Activated gamma-delta T cell (primary cell): ENCODE measurements around the gene NLRP5.
A peak's percentile ranks its signal among the peaks of the same experiment; 100 is the strongest.
"Not testable (repeated sequence)": the region's sequence is repeated elsewhere in the genome, so short reads cannot be mapped to it uniquely, and the experiment has no call there.

ENCODE experiments used
- DNase-seq: peaks from one replicate; lab custom pipeline; 2025; lab: John Stamatoyannopoulos, UW
- total RNA-seq, 2 donors: gene quantifications; one replicate each; lab custom pipeline; 2026; lab: John Stamatoyannopoulos, UW

The NLRP5 gene
- total RNA-seq, result 0.04 to 0.05 reads per million in 2 donors

DNA sequence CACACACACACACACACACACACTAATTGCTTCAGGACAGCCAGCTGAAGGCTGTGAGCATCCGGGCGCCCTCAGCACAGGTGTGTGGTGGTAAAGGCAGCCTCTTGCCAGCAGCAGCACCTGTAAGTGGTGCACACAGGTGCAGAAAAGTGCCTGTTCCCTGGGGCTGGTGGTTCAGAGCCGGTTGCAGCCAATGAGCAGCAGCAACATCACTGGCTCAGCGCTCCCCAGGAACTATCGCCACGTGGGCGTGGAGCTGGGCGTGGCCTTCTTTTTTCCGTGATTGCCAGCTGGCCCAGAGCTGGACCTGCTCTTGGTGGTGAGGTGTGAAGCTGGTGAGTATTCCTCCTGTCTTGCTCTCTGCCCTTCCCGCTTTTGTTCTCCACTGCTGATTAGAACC lies at the start of gene NLRP5:
NLRP5 (plus strand) TSS at position 289 of the 400 bp plus-strand sequence.
- DNase-seq, result no peak

DNA sequence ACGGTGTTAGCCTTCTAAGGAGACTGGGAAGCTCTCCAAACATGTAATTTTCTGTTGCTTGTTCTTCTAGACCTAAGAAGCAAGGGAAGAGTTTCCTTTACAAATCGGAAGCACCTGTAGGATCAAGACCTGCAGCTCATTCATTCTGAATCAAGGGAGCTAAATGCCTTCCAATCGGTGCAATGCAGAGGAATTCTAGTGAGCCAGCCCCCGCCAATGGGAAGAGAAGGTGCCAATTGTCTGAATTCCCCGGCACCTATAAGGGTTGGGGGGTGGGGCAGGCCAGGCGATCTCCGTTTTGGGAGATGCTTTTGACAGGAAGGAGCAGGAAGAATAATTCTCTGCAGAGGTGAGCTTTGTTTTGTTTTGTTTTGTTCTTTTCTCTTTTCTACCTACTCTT lies 47.4 kb upstream of the NLRP5 start:
- no peak for DNase-seq

DNA sequence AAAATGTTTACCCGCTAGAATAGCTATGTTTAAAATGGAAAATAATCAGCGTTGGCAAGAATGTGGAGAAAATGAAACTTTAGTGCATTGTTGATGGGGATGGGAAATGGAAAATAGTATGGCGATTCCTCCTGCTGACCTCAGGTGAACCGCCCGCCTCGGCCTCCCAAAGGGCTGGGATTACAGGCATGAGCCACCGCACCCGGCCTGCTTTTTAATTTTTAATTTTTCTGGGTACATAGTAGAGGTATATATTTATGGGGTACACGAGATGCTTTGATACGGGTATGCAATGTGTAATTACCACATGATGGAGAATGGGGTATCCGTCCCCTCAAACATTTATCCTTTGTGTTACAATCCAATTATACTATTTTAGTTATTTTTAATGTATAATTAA lies 46.3 kb upstream of the NLRP5 start:
- no peak for DNase-seq

DNA sequence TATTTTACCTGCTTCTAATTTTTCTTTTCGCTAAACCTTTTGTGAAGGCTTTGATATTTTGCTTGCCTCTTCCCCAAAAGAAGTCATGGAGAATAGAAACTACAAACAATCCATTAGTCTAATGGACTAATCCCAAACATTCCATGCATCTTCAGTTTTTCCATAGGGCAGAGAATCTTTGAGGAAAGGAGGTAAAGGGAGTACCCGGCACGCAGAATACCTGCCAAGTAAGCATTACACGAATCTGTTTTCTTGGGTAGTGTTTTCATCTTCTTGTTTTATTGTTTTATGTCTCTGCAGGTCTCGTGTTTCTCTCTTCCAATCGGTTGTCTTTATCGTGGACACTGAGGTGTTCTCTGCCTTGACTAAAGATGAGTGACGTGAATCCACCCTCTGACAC lies 39.0 kb upstream of the NLRP5 start, which contains the start of gene NLRP8:
NLRP8 (plus strand) TSS at position 301 of the 400 bp plus-strand sequence.
- no peak for DNase-seq

DNA sequence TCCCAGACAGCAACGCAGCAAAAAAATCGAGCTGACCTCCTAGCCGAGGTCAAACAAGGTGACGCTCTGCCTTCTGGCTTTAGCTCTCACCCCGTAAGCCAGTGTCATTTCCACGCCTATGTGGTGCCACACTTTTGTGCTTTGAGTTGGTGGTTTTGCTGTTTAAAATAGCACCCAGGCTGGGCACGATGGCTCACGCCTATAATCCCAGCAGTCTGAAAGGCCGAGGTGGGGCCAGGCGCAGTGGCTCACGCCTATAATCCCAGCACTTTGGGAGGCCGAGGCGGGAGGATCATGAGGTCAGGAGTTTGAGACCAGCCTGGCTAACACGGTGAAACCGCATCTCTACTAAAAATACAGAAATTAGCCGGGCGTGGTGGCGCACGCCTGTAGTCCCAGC lies 36.0 kb upstream of the NLRP5 start:
- not testable (repeated sequence) for DNase-seq

DNA sequence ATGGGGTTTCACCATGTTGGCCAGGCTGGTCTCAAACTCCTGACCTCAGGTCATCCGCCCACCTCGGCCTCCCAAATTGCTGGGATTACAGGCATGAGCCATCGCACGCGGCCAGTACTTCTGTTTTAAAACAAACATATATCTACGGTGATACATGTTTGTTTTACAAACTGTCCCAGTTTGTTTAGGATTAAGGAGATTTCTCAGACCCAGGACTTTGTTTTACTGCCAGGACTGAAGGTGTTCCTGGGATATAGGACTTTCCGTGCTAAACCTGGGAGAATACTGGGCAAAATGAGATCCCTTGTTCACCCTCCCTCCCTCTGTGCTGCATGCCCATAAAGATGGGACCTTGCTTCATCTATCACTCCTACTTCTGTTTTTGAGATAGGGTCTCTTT lies 30.1 kb upstream of the NLRP5 start:
- DNase-seq, result no peak

DNA sequence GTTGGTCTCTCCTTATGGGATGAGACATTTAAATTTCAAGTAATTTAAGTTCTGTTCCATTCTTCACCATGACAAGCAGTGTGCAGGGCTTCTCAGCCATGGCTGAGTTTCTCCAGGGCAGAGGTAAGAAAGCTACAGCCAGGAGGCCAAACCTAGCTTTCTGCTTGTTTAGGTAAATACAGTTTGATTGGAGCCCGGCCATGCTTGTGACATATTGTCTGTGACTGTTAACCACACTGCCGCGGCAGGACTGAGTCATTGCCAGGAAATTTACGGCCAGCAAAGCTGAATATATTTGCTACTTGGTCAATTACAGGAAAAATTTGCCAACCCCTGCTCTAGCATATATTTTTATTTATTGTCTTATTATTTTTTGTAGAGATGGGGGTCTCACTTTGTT lies 28.2 kb upstream of the NLRP5 start:
- no peak for DNase-seq

DNA sequence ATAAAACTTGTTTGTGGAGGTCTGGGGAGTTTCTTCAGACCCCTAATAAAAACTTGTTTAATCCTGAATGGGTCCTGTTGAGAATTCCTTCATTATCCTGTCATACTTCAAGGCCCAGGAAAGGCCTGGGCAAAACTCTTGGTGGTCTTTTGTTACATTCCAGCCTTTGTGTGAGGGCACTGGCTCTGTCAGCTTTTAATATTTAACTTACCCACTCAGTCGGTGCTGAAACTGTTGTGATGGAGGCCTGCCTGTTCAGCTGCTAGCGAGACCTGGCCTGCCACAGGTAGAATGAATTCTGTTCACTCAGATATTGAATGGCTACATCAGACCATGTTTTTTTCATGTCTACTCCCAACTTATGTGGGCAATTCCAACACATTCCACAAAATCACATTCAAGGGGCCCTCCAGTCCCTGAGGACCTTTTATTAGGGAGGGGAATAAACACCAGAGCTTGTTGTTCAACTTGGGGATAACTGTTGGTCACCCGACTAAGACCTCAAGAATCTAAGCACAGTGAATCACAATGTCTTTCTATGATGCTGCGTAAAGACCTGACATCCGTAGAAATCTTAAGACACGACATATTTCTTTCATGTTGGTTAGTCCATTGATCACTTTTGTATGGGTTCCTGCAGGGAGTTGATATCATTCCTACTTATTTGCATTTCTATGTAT lies 26.4 kb upstream of the NLRP5 start:
- DNase-seq, result no peak

DNA sequence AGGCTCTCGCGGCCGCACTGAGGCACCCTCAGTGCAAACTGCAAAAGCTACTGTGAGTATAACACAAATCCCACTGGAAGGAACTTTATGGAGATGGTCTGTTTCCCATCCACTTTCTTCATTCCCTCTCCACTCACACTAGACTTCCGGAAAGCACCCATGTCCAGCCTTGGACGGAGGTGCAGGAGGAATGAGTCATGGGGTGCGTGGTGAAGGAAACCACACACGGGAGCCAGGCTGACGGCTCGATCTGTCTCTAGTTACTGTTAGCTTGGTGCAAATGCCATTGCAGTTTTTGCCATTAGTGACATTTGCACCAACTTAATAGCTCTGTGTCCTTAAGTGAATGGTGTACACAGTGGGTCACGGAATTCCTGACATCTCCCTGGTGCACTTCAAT lies 24.4 kb upstream of the NLRP5 start:
- no peak for DNase-seq

DNA sequence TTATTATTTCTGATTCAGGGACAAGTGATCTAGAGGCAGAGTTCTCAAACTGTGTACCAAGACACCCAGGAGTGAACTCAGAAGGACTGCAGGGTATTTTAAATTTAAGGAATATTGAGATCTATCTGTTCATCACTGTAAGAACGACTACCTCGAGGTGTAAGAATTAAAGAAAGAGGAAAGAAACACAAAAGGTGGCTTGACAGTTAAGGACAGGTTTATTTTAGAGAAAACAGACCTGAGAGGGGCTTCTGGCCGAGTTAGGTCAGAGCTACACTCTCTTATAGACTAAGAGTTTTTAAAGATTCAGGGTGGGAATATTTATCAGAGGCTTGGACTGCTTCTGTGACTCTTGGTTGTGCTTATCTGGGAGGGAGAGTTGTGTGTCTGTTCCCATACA lies 12.6 kb upstream of the NLRP5 start:
- no peak for DNase-seq

DNA sequence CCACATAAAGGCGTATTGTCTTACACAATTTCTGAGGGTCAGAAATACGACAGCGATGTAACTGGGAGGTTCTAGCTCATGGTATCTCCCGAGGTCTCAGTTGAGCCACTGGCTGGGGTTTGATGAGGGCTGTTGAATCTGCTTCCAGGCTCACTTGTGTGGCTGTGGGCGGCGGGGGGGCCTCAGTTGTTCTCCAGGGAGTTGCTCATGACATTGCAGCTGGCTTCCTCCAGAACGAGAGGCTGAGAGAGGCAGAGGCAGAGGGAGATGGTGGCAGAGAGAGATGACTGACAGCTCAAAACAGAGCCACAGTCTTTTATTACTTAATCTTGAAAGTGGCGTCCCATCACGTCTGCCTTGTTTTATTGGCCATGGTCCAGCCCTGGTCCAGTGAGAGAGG lies 6.2 kb upstream of the NLRP5 start:
- DNase-seq, result no peak

DNA sequence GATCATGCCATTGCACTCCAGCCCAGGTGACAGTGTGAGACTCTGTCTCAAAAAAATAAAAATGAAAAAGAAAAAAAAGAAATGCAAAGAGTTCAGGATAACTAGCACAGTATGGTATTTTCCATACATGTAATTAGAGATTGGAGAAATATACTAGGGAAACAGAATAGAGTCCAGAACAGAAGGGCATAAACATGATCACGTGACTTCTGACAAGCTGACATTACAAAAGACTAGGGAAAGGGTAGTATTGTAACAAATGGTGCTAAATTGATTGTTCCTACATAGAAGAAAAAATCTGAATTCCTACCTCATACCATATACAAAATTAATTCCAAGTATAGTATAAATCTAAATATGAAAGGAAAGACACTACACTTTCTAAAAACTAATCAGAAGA lies 1.3 kb upstream of the NLRP5 start:
- DNase-seq, result no peak

DNA sequence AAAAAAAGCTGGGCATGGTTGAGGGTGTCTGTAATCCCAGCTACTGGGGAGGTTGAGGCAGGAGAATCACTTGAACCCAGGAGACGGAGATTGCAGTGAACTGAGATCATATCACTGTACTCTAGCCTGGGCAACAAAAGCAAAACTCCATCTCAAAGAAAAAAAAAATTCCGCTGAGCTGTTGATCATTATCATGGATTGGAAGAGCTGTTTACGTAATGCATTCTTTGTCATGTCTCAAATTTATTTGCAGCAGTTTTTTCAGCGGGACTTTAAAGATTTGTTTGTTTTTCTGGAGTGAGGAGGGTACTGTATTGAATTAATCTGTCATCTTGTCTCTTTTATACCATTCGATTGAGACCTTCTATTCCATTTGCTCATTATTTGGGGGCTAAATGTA lies 4.3 kb downstream of the NLRP5 start:
- DNase-seq, result no peak

DNA sequence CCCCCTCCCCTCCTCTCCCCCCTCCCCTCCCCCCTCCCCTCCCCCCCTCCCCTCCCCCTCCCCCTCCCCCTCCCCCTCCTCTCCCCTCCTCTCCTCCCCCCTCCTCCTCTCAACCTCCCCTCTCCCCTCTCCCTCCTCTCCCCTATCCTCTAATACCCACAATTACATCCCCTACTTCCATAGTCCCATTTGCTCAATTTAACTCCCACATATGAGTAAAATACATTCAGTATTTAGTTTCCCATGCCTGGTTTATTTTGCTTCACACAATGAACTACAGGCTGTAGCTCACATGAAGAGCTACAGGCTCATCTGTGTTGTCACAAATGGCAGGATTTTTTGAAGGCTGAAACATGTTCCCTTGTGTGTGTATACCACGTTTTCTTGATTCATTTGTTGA lies 6.9 kb downstream of the NLRP5 start:
- DNase-seq, result no peak

DNA sequence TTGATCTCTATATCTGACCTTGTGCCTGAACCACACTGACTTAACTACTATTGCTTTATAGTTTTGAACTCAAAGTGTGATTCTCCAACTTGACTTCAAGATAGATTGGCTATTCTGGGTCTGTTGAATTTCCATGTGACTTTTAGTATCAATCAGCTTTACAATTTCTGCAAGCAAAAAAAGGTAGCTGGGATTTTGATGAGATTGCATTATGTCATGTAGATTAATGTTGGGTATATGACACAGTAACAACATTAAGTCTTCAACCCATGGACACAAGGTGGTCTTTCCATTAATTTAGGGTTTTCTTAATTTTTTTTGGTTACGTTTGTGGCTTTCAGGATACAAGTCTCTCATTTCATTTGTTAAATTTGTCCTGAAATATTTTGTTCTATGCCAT lies 28.2 kb downstream of the NLRP5 start:
- no peak for DNase-seq

DNA sequence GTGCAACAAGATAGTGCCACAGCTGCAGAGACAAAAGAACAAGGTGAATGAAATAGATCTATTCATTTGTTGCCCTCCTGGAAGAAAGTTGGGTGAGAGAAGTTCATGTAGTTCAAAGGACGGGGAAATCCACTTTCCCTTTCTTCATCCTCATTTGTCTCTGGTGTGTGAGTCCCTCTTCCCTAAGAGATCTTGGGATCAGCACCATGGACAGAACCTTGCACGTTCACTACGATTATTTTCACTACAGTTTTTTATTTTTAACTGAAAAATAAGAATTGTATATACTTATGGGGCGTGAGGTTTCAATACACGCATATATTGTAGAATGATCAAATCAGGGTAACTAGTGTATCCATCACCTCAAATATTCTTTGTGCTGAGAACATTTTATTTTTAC lies 29.2 kb downstream of the NLRP5 start:
- no peak for DNase-seq

DNA sequence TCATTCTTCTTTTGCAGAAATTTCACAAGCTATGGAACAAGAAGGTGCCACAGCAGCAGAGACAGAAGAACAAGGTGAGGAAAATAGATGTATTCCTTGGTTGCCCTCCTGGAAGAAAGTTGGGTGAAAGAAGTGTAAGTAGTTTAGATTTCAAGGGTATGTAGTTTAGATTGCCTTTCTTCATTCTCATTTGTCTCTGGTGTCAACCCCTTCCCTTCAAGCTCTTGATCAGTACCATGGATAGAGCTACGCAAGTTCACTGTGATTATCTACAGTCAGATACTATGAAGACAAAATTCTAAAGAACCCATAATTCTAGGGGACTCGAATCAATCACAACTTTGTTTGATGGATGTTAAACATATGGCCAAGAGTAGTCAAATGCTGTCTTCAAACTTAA lies 32.8 kb downstream of the NLRP5 start:
- not testable (repeated sequence) for DNase-seq

DNA sequence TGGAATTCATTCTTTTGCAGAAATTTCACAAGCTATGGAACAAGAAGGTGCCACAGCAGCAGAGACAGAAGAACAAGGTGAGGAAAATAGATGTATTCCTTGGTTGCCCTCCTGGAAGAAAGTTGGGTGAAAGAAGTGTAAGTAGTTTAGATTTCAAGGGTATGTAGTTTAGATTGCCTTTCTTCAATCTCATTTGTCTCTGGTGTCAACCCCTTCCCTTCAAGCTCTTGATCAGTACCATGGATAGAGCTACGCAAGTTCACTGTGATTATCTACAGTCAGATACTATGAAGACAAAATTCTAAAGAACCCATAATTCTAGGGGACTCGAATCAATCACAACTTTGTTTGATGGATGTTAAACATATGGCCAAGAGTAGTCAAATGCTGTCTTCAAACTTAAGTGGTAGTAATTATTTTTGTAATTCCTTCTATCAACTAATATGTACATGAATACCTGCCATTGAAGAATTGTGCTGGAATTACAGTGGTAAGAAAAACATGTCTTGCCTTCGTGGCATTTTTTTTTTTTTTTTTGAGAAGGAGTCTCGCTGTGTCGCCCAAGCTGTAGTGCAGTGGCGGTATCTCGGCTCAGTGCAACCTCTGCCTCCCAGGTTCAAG lies 33.9 kb downstream of the NLRP5 start:
- not testable (repeated sequence) for DNase-seq

DNA sequence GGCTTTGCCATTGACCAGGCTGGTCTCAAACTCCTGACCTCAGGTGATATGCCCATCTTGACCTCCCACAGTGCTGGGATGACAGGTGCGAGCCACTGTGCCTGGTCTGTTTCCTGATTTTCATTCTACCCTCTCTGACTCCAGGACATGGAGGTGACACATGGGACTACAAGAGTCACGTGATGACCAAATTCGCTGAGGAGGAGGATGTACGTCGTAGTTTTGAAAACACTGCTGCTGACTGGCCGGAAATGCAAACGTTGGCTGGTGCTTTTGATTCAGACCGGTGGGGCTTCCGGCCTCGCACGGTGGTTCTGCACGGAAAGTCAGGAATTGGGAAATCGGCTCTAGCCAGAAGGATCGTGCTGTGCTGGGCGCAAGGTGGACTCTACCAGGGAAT lies 40.2 kb downstream of the NLRP5 start:
- no peak for DNase-seq

DNA sequence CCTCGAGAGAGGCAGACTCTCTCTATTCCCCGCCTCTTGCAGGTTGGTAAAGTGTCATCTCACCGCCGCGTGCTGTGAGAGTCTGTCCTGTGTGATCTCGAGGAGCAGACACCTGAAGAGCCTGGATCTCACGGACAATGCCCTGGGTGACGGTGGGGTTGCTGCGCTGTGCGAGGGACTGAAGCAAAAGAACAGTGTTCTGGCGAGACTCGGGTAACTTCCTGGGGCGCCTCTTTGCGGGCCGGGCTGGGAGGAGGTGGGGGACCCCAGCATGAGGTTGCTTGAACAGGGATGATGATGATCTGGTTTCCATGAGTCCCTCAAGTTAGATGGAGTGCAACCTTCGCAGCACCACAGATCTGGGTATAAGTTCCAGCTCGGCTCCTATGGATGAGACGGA lies 67.0 kb downstream of the NLRP5 start:
- DNase-seq, result no peak

DNA sequence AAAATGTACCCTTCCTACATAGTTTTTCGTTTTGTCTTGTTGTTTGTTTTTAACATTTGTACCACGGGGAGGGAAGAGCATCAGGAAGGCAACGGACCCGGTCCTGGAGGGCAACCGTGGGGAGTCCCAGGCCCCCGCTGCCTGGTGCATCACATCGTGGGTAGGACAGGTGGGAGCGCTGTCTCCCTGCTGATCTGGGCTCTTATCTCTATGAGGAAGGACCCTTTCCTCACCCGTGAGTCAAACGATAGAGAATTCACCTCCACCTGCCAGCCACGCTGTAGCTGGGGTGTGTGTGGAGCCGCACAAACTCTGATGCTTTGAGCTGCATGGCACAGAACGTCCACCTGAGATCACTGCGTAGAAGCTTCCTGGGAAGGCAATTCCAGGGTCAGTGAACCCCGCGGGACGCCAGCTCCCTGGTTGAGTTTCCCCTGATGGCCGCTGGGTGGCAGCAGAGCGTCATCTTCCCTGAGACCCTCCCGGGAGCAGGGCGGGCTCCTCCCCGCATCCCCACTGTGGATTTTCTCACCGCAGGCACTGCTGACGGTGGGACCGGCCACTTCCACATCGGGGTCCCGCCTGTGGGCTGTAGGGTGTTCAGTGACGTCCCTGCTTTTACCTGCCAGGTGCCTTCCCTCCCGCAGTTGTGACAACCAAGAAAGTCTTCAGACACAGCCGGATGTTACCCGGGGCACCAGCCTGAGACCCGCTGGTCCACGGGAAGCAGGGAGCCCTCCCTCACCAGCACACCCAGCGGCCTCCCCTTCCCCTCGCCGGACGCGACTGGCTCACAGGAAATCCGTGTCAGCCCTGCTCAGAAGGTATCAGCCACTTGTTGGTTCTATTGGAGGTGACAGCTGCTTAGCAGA lies 79.8 kb downstream of the NLRP5 start:
- DNase-seq, result peak; percentile 29

DNA sequence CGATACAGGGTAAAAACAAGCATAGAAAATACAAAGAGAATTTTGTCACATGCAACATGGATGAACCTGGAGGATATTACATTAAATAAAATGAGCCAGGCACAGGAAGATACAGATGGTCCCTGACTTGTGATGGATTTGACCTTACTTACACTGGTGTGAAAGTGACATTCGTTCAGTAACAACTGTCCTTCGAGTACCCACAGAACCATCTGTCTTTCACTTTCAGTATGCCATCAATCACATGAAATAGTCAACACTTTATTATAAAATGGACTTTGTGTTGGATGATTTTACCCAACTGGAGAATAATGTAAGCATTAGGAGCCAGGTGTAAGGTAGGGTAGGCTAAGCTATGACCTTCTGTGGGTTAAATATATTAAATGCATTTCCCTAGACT lies 83.1 kb downstream of the NLRP5 start:
- DNase-seq, result no peak

DNA sequence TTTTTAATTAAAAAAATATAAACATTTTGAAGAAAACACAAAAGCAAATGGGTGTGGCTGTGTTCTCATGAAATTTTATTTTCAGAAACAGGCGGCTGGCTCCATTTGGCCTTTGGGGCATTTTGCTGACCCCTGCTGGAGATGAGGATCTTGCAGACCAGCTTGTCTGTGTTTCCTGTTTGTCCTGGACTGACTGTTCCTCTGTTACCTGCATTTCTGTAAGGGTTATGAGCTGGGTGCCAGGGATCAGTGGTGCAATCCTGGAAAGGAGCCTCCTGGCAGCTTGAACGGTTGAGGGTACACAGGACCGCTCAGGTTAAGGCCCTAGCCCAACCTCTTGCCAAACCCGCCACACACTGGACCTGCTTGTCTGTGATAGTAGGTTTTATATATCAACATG lies 84.6 kb downstream of the NLRP5 start:
- no peak for DNase-seq
